AG20443 (cell line): Measurements from ENCODE around the gene SYTL3.
A peak's percentile ranks its signal among the peaks of the same experiment; 100 is the strongest.
"Not testable (repeated sequence)": the region's sequence is repeated elsewhere in the genome, so short reads cannot be mapped to it uniquely, and the experiment has no call there.

Experiments used
- DNase-seq: peaks from one replicate; pipeline ENCODE4 v3.0.0; 2012; ENCODE audit warnings: low spot score, mixed read lengths

Gene SYTL3

DNA sequence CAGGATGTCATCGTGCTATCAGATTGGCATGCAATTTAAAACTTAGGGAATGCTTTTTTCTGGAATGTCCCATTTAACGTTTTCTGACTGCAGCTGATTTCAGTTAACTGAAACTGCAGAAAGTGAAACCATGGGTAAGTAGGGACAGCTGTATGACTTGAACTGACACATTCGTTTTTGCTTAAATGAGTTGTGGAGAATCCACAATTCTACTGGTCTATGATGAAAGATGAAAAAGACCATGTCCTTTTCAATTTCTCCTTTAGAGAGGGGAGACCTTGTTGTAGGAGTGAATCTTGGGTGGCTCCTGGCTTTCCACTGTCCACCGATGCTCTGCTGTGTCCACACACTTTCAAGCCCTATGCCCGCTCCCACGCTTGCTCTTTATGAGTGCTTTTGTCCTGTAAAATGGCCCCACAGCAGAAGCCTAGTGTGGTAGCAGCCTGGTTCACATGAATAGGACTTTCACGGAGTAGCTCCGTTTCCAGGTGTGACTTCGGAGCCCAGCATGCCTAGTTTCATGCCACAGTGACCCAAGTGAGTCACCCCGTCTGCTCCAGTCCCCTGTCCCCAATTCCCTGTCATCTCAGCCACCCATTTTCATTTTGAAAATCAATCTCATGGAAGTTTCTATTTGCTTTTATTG lies 27.2 kb upstream of the SYTL3 start:
- DNase-seq: no peak

DNA sequence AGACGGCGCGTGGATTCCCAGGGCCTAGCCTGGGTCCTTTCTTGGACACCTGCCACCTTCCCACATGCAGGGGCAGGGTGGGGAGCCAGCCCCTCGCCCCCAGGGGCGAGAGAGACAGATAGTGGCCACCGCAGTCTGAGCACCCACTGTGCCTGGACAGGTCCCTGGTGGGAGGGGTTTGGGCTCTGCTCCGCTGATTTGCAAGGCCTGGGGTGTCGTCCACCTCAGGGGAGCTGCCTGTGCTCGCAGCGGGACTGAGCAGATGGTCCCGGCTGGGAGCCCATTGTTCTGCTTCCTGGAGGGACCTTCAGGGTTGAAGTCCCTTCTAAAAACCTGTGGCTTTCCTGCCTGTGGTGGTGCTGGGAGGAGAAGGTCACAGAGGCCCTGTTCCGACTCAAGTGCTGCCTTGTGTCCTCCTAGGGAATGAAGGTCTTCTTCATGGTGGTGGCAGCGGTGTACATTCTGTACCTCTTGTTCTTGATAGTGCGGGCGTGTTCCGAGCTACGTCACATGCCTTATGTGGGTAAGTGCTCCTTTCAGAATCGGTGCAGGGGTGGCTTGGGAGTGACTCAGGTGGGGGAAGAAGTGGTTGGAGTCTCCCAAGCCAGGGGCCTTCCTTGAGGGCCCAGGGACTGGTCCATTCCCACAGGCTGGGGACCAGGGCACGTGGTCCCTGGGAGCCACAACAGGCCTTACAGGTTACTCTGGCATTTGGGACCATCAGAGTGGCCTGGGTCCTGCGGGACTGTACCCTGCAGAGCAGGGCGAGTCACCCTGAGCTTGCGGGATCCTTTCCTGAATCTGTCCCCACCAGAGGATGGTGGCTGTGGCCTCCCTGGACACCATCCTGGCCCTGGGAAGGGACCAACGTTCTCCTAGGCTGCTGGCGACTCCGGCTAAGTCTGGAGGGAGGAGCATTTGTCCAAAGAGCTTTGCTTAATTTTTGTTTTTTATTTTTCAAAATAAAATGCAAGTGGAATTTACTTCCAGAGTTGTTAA lies 24.9 kb upstream of the SYTL3 start:
- DNase-seq: no peak

DNA sequence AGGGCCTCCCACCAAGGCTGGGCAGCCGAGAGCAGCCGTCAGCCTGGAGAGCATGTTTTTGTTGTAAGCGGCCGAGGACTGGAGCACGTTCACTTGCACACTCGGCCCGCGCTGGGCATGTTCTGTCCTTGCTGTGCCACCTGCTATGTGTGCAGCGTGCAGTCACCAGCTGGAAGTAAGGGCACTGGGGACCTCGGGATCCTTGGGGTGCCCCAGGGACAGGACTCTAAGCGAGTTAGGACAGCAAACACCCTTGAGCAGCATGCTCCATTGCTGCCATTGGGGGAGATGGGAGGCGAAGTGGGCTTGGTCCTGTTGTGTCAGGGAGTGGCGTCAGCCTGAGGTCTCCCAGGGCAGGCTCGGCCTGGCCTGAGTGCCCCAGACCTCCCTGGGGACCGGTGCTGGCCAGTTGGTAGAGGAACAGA lies 24.0 kb upstream of the SYTL3 start:
- no peak for DNase-seq

DNA sequence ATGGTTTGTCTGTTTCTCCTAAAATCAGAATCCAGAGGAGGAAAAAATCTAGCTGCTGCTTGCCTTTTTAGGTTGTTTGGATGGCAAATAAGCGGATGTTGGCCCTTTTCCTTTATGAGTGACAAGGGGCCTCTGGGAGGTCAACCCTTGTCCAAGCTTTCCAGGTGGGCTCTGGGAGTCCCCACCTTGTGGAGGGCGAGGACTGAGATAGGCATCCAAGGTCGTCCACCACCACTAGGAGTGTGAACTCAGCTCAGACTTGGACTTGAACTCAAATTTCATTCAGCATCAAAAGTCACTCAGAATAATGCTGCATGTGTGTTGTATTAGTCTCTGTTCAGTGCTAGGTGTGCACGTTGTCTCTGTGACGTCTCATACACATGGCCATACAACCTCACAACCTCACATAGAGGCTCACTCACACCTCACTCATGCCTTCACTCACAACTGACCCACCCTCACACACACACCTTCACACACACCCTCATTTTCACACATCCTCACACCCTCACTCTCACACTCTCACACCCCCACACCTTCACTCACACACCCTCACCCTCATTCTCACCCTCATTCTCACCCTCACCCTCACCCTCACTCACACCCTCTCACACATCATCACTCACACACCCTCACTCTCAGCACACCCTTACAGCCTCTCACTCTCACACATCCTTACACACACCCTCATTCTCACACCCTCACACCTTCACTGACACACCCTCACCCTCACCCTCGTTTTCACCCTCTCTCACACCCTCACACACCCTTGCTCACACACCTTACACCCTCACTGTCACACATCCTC lies 23.3 kb upstream of the SYTL3 start:
- DNase-seq: no peak

DNA sequence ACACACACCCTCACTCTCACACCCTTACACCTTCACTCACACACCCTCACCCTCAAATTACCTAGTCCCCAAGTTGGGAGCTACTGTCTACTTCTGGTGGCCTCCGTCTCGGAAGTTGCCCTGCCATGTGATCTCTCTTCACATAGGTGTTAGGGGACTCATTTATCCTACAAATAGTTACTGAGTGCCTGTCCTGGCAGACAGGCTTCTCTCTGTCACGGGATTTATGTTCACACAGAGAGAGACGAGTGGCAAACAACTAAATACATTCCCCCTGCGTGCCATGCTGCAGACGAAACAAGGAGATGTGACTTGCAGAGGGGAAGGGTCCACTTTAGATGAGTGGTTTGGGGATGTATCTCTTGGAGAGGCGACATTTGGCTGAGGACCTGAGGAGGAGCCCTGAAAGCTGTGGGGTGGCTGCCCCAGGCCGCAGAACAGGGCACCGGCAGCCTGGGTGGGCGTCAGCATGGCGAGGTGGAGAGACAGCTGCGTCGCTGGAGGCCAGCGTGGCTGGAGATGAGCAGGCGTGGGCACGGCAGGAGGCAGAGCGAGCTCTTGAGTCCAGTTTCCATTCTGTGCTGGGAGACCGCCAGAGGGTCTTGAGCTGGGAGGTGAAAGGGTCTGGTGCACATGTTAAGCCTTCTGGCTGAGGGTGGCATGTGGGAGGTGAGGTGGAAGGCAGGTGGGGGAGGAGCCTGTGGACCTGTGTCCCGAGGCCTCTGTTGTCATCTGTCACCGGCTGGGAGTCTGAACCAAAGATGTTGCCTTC lies 22.5 kb upstream of the SYTL3 start:
- DNase-seq: no peak

DNA sequence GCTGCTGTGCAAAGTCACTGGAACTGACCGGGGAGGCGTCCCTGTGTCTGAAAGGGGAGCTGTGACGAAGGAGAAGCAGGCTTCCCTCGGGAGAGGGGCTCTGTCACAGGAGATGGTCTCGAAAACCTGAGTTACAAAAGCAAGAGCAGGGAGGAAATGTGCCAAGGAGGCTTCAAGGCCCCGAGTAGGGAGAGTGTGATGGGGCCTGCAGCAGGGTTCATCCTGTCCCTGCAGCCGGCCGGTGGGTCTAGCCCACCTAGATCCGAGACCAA lies 22.0 kb upstream of the SYTL3 start:
- no peak for DNase-seq

DNA sequence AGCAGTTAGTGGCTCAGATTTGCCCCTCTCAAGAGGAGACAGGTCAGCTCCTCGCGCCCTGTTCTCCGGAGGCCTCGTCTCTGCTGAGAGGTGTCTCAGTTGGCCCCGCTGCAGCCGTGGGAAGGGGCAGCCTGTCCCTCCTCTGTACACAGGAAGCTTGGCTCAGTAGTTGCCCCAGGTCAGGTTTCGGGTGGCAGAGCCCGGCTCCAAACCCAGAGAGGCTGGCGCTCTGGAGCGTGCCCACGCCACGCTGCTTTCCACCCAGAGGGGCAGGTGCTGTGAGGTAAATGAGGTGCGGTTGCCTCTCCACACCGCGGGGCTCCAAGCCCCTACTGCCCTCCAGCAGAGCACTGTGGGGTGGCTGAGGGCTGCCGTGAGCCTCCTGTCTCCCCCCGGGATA lies 21.3 kb upstream of the SYTL3 start:
- no peak for DNase-seq

DNA sequence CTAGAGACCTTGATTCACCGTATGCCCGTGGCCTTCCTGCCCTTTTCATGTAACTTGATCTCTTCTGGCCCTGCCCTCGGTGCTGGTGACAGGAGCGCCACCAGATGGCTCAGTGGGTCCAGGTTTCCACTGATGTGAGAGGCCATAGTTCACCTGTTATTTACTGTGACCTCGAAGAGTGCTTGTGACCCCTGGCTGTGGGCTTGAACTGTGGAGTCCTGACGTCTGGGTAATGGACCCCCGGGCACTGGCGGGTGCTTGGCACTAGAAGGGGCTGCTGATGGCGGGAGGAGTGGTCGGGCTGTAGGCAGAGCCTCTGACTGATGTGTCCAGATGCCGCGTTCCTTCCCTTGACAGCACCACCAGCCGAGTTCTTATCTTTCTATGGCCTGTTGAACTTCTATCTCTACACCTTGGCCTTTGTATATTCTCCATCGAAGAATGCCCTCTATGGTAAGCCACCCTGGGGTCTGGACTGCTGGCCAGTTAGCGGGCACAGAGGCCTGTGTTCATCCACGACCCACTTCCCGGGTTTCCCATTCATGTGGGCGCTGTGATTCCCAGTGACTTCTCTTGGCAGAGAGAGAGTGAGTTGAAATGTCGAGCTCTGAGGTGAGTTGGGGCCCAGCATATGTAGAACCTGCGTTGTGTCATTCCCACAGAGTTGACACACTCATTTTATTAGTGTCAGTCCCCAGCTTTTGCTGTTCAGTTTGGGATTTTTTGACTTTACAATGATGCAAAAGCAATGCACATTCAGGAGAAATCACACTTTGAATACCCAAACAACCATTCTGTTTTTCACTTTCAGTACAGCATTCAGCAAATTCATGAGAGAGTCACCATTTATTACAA lies 20.3 kb upstream of the SYTL3 start:
- no peak for DNase-seq

DNA sequence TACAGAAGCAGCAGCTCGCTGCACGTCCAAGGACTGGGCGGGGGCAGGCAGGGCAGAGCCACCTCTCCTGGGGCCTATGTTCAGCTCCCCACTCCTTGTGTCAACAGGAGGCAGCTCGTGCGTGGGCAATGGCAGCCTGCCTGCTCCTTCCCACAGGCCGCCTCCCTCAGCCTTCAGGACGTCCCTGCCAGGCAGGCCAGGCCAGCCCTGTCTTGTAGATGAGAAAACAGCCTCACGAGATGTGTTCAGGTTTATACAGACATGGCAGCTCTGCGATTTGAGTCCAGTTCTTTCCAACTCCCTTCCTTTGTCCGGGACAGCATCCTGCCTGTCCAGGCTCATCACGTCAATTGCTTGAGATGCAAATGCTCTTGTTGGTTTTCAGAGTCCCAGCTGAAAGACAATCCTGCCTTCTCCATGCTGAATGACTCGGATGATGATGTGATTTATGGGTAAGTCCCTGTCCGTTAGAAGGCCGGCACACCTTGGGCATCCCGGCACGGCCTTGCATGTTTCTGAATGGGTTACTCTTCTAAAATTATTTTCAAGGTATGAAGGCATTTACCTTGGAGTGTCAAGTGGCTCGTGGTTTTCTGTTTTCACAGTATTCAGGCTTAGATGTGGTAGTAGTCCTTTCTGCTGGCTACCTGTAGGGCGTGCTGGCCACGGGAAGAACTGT lies 18.8 kb upstream of the SYTL3 start:
- peak; percentile 85 for DNase-seq

DNA sequence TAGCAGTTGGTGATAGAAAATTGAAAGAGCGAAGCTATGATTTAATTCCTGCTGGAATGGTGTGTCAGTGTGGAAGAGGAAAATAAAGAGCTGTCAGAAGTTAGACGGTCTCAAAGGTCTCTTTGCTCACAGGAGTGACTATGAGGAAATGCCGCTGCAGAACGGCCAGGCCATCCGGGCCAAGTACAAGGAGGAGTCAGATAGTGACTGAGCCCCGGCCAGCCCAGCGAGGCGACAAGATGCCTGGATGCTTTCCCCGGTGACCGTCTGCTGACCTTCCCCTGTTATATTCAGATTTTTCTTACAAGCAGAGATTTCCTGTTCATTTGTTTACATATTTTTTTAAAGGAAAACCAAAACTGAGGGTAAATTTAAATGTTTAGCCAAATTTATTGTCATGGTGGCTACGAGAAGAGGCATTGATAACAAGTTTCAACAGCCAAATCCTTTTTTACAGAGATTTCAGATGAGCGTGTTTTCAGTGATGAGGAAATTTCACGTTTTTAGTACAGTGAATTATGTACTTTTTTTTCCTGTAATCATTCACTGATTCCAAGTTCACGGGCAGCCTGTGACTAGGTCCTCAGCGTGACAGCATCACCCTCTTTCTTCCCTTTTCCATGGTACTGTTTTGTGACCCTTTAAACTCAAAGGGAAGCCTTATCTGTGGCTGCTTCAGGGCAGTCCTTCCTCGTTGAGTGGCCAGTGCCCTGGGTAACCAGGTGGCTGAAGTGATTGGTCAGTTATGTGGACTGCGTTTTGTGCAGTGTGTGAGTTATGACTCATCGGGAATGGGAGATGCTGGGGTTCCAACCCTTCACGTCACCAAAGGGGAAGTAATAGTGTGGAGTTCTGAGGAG lies 17.9 kb upstream of the SYTL3 start:
- peak; percentile 86 for DNase-seq

DNA sequence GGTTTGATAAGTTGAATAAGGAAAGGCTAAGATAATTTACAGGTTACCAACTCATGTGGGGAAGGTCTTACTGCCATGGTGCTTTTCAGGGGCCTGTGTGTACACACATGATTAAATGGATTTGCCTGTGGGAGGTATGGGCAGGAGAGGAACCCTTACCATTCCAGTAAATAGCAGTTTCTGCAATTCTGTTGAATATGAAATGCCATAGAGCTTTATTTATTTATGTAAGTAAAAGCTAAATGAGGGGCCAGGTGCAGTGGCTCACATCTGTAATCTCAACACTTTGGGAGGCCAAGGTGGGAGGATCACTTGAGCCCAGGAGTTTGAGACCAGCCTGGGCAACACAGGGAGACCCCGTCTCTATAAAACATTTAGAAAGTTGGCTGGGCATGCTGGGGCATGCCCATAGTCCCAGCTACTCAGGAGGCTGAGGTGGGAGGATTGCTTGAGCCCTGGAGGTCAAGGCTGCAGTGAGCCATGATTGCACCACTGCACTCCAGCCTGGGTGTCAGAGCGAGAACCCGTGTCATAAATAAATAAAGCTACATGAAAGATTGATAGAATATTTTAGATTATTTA lies 17.2 kb upstream of the SYTL3 start:
- DNase-seq: not testable (repeated sequence)

DNA sequence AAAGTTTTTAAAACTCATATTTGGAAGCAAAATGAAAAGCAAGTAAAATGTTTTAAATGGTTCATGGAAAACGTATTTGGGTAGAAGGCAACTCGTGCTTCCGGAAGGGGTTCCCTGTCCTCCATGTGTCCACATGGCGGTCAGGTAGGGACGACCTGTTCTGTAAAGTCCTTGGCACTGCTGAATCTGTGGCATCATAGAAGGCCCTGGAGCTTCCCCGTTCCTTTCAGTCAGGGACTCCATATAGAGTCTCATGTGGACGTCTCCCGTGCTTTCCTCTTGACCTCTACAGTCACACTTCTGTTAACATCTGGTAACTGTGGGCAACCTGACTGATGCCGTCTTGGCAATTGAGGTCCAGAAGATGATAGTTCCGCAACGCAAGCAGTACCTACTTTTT lies 16.7 kb upstream of the SYTL3 start:
- no peak for DNase-seq

DNA sequence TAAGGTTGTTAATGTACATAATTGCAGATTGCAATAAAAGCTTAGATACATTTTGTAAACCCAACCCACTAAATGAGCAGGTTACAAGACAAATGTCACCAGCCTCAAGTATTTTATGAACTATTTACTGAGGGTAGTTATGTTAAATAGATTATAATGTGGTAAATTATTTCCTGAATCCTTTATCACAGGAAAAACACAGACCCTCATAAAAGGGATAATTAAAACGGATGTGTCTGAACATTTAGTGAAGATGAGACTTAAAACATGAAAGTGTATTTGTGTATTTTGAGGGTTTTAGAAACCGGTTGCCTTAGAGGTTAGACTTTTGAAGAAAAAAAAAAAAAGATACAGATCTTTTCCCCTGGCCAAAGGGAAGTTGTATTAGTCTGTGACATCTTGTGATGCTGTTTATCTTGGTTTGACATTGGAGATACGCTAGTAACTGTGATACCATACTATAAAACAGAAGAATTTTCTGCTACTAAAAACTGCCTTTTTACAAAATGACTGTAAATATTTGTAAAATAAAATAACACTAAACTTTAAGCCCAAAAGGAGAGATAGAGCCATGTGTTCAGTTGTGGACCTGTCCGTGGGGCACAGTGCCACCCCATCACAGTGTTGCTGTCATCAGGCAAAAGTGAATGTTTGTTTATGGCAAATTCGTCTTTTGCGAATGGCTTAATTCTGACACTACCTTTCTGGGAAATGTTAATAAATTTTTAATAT lies 15.0 kb upstream of the SYTL3 start:
- no peak for DNase-seq

DNA sequence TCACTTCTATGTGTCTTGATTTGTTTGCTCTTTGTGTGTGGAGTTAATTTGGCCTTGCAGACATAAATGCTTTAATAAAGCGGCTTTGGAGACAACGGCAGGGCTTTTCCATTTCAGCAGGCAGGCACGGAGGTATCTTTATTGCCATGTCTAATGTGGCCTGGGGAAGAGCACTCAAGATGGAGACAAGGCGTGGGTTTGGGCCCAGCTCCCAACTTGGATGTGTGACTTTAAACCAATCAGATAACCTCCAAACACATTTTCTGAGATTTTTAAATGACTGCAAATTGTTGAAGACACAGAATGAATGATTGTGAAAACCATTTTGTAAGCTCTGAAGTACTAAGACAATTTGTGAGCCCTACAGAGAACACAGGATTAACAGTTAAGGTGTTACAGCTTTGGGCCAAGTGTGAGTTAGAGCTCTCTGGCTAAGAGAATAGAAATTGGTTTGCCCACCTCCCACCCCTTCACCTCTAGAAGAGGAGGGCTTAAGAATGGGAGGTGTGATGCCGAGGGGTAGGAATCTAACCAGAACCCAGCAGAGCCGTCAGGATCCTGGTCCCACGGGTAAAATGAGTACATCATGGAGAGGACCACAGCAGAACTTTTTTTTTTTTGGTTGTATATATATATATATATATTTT lies 14.3 kb upstream of the SYTL3 start:
- no peak for DNase-seq

DNA sequence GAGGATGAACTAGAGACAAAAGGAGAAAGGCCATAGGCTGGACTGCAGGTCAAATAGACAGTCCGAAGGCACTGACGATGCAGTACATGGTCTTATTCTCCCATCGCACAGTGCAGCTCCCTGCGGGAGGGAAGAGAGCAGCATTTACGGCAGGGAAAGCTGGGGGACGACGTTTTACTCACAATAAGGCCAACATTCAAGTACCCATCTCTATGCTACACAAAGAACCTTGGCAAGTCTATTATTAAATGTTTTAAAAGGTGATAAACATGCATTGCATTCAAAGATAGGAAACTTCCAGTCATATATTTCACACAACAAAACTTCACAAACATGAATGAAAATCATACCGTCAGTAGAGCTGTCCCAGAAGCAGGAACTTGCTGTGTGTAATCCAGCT lies 13.1 kb upstream of the SYTL3 start:
- no peak for DNase-seq

DNA sequence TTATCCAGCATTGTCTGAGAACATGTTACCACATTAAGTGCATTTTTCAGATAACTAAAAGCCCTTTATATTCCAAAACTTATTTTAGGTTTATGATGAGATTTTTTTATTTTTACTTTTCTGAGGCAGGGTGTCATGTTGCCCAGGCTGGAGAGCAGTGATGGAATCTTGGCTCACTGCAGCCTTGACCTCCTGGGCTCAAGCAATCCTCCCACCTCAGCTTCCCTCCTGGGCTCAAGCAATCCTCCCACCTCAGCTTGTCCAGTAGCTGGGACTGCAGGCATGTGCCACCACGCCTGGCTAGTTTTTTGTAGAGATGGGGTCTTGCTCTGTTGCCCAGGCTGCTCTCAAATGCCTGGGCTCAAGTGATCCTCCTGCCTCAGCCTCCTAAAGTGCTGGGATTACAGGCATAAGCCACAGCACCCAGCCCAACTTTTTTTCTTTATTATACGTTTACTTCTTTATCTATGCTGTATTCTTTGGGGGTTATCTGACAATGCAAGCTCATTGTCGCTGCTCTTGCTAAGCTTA lies 11.5 kb upstream of the SYTL3 start:
- DNase-seq: no peak

DNA sequence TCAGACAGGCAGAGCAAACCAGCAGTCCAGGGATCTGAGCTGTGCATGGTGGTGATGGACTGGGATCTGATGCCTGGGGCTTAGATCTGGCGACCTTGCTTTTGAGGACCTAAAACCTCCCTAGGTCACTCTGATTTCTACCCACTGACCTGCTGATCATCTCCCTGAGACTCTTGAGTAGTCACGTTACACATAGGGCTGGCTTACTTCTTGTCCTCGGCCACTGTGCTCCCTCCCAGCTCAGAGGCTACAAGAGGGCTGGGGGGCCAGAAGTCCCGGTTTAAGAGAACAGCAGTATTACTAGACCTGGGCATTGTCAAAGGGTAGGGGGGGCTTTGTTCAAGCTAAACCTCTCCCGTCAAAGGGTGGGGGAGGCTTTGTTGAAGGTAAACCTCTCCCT lies 10.8 kb upstream of the SYTL3 start:
- DNase-seq: no peak

DNA sequence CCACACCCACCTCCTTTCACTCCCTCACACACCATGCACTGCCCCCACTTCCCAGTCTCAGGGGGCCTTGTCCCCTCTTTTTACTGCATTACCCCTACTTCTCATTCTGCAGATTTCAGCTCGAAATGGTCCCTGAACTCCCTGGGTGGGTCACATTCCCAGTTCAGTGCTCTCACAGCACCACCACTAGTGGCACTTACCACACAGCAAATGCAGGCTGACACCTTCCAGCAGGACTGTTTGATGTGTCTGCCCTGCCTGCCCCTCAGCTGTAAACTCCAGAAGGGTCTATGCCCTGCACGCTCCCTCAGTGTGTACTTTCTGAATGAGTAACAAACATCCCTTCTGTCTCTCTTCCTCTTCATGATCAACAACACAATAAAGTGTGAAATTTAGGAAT lies 9.3 kb upstream of the SYTL3 start:
- no peak for DNase-seq
